Neuron (in vitro differentiated cells): ENCODE measurements around the gene ULBP1.
"Not testable (repeated sequence)": the region's sequence is repeated elsewhere in the genome, so short reads cannot be mapped to it uniquely, and the experiment has no call there.

Source experiments
- H2AFZ ChIP-seq: one replicate; pipeline ENCODE4 v1.6.1; 2013; ENCODE audit warnings: low read depth, mild to moderate bottlenecking, inconsistent platforms, low read length, moderate library complexity
- H3K27me3 ChIP-seq: one replicate; pipeline ENCODE4 v1.6.1; 2013; ENCODE audit warnings: low read length; ENCODE audit not compliant: insufficient read depth
- H3K36me3 ChIP-seq: one replicate; pipeline ENCODE4 v1.6.1; 2013; ENCODE audit warnings: low read length; ENCODE audit not compliant: insufficient read depth
- H3K4me1 ChIP-seq: one replicate; pipeline ENCODE4 v1.6.1; 2013; ENCODE audit warnings: low read length; ENCODE audit not compliant: insufficient read depth
- H3K4me3 ChIP-seq: 2 replicates; pipeline ENCODE4 v1.5.1; 2013; ENCODE audit warnings: mild to moderate bottlenecking, low read length, moderate library complexity
- H3K9me3 ChIP-seq: one replicate; pipeline ENCODE4 v1.6.1; 2013; ENCODE audit warnings: low read length

Gene ULBP1

DNA sequence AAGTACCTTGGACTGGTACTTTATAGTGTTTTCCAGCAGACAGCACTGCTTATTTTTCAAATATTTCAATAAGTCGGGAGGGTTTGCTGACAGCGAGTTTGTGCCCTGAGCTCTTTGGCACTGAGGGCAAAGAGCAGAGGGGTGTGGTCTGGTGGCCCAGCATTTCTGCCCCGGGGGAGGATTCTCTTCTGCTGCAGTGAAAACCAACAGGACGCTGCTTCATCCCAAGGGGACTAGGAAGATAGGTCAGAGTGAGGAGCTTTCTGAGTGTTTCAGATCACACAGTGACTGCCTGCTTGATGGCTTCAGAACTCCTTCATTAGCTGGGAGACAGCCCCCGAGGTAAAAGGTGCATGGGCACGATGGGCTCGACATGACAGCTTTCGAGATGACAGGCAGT is 13.3 kb upstream of the ULBP1 start:
- Histone ChIP-seq H2AFZ (no peak overlapping the region), H3K4me3 (no peak overlapping the region), H3K27me3 (peaks cover 62% of the 10 kb centered on the region), H3K36me3 (no peaks in the 10 kb centered on the region), H3K9me3 (peaks cover 5% of the 10 kb centered on the region), H3K4me1 (no peaks in the 10 kb centered on the region)

DNA sequence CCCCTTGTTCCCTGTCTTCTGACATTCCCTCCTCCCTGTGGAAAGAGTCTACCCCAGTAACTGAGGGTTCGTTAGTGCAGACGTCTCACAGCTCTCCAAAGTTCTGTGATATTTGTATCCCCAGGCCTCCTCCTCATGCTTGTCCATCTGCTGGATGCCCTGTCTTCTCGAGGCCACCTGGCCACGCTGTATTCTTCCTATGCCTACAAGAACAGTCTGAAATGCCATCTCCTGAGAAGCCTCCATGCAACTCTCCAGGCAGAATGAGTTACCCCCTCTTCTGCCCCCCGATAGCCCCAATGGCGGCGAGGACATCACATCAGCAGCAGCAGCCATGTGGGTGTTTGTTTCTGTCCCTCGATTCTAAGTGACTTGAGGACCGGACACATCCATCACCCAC is 12.6 kb upstream of the ULBP1 start:
- peaks cover 68% of the 10 kb centered on the region for H3K27me3 ChIP-seq
- H3K4me1 ChIP-seq = no peaks in the 10 kb centered on the region
- no peak overlapping the region for H3K4me3 ChIP-seq
- H2AFZ ChIP-seq = no peak overlapping the region
- peaks cover 5% of the 10 kb centered on the region for H3K9me3 ChIP-seq
- H3K36me3 ChIP-seq = no peaks in the 10 kb centered on the region

DNA sequence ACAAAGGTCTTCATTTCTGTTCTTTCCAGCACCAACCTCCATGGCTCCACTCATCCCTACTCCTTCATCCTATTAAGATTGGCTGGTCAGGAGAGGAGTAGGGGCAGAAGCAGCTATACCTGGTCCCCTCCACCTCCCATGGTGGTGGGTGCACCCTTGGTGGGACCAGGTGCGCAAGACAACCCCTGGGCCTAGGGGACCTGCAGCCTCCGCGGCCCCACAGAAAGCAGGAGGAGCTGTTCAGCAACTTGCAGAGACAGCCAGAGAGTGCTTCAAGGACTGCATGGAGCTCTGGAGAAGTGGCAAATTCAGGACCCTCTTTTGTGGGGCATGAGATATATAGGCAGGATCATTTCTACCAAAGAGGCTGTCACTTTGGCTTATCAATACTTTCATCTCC is 12.1 kb upstream of the ULBP1 start:
- Histone ChIP-seq H3K9me3 (peaks cover 3% of the 10 kb centered on the region), H3K4me1 (no peaks in the 10 kb centered on the region), H3K4me3 (no peak overlapping the region), H3K27me3 (peaks cover 67% of the 10 kb centered on the region), H2AFZ (no peak overlapping the region), H3K36me3 (no peaks in the 10 kb centered on the region)

DNA sequence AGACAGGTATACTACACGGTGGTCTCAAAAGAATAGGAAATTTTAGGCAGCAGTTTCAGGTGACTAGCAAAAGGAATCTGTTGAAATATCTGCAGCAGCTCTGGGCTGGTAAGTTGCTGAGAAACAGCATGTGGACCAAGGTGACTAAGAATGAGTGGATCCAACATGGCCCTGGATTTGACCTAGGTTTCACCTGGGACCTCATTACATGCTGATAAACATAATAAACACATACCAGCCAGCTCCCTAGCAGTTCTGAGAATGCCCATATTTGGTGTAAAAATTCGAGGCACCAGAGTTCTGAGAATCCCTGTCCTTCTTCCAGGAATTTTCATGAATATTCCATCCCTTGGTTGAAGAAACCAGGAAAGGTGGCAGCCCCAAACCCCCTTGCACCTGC is 10.4 kb upstream of the ULBP1 start:
- peaks cover 69% of the 10 kb centered on the region for H3K27me3 ChIP-seq
- not testable (repeated sequence) for H3K9me3 ChIP-seq, H3K4me3 ChIP-seq, H2AFZ ChIP-seq, H3K36me3 ChIP-seq, H3K4me1 ChIP-seq

DNA sequence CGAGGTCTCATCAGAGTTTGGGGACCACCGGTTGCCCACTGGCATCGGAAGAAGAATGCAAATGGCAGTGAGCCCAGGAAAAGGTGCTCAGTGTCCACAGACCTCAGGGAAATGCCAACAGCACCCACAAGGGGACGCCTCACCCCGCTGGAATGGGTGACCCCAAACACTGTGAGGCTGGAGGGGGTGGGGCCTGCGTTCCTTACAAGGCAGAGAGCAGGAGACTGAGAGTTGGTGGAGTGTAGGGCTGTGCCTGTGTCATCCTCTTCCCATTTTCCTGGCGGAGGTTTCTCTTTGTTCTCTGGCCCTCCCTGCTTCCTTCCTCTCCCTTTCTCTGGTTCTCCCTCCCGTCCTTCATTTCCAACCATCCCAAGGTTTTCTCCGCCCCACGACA is 9.8 kb upstream of the ULBP1 start:
- not testable (repeated sequence) for H3K9me3 ChIP-seq, H3K4me3 ChIP-seq, H2AFZ ChIP-seq, H3K36me3 ChIP-seq, H3K4me1 ChIP-seq
- H3K27me3 ChIP-seq = peaks cover 68% of the 10 kb centered on the region

DNA sequence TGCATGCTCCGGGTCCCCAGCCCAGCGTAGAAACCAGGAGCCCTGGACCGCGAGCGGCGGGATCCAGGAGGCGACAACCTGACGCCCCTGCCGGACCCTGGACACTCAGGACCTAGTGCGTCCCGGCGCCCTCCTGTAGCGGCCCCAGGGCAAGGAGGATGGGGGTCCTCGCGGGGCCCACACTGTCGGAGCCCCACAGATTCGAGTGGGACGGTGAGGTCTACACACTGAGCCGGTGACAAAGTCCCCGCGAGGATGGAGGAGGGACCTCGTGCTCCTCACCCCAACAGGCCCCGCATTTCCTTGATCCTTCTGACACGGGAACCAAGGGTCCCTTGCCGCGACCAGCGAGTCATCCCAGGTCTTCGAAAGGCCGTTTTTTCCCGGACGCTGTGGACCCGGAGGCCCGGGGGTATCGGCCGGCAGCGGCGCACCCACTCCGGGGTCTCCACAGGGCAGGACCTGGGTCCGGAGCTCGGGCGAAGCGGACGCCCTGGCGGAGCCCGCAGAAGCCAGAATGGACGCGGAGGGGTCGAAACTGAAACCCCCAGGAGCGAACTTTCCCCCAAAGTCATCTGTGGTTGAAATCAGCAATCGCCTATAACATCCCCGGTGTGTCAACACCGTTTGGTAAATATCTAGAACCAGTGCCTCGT is 9.3 kb upstream of the ULBP1 start:
- H3K4me3 ChIP-seq, H3K36me3 ChIP-seq, H2AFZ ChIP-seq, H3K4me1 ChIP-seq, H3K9me3 ChIP-seq: not testable (repeated sequence)
- peaks cover 71% of the 10 kb centered on the region for H3K27me3 ChIP-seq

DNA sequence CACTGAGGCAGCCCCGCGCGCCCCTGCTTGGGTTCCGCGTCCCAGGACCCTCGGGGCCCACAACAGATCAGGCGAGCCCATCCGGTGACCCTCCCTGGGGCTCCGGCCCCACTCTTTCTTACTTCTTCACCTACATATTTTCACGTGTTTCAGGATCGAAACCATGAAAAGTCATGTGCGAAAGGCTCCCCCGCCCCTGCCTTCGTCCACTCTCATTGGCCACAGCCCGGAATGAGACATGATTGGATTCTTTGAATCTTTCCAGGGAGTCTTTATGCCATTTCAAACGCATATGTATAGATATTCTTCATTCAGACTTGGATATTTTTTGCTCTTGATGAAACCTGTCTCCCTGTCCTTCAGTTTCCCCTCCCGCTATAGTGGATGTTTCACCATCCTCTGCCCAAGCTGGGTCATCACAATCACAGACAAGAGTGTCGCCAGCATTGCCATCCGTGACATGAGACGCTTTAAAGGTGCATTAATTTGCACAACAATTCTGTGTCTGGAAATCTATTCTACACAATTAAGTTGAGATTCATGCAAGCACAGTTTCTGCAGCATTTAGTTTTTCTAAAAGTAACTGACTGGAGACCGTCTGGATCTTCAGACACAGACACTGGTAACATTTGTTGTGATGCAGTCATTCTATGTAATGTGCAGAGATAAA is 8.6 kb upstream of the ULBP1 start:
- H2AFZ ChIP-seq, H3K36me3 ChIP-seq, H3K9me3 ChIP-seq, H3K4me1 ChIP-seq, H3K4me3 ChIP-seq: not testable (repeated sequence)
- H3K27me3 ChIP-seq = peaks cover 71% of the 10 kb centered on the region

DNA sequence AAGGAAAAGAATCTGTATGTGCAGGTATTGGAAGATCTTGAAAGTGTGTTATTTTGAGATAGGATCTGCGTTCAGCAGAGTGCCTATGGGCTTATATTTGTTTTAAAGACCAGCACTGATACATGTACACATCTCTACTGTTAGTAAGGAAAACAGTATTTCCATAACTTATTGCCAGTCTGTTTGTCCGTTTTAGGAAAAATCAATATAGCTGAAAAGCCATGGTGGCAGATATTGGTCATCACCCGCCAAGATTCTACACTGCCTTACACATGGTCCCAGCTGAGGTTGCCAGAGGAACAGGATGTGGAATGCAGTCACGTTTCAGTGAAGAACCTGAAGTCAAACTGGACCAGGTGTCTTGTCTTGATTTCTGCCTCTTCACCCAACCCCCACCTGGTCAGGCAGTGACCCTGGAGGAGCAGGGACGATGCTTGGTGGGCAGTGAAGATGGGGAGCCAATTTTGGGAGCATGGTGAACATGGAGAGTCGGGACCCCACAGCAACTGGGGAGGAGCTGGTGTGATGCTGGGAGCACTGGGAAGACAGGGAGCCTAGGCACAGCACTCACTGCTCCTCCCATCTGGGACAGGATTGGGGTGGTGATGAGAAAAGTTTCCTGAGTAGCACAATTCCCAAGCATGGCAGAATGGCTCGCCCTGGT is 8.0 kb upstream of the ULBP1 start:
- H3K9me3 ChIP-seq, H3K36me3 ChIP-seq, H2AFZ ChIP-seq, H3K4me1 ChIP-seq, H3K4me3 ChIP-seq: not testable (repeated sequence)
- peaks cover 71% of the 10 kb centered on the region for H3K27me3 ChIP-seq

DNA sequence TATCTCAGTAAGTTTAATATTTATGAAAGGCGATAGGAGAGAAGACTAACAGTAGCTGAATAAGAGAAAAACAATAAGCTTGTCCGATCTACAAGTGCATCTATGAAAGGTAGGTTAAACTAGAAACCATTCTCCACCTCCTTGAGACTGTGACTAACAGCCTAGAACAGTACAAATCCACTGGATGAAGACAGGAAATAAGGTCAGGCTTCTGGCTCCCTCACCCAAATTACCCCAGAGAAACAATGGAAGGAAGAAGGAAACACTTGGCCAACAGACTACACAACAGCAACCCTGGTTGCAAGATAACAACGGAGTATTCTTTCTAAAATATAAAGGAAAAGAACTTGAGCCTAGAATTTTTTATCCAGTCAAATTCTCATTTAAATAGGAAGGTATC is 5.6 kb upstream of the ULBP1 start:
- not testable (repeated sequence) for H2AFZ ChIP-seq, H3K4me1 ChIP-seq
- H3K27me3 ChIP-seq = peaks cover 69% of the 10 kb centered on the region

DNA sequence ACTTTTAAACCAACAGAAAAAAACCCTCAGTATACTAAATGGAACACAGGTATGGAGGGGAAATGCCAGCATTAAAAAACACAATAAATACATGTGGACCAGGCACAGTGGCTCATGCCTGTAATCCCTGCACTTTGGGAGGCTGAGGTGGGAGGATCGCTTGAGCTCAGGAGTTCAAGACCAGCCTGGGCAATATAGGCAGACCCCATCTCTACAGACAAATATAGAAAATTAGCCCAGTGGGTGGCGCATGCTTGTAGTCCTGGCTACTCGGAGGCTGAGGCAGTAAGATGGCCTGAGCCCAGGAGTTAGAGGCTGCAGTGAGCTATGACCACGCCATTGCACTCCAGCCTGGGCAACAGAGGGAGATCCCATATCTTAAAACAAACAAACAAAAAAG is 3.9 kb upstream of the ULBP1 start:
- not testable (repeated sequence) for H3K36me3 ChIP-seq, H3K4me3 ChIP-seq, H3K9me3 ChIP-seq, H2AFZ ChIP-seq
- Histone ChIP-seq H3K4me1 (peaks cover 12% of the 10 kb centered on the region), H3K27me3 (peaks cover 79% of the 10 kb centered on the region)

More for the DNA sequence above, 5.6 kb upstream of the ULBP1 start:
- not testable (repeated sequence) for H3K9me3 ChIP-seq, H3K36me3 ChIP-seq, H3K4me3 ChIP-seq

DNA sequence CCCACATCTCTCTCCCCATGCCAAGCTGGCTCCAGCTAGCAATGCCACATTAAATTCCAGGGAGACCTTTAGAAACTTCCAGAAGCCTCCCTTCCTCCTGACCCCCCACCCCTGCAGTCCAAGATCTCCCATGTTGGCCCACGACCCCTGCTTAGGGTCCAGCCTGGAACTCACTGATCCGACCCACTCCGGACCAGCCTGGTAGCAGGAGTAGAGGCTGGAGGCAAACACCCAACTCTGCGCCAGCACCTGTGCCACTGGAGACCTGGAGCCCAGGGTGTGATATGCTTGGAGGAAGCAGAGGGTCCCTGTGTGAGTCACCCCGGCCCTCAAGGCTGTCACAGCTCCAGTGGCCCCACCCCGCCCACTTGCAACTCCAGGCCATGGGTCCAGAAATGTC is 3.3 kb upstream of the ULBP1 start:
- peaks cover 79% of the 10 kb centered on the region for H3K27me3 ChIP-seq
- peaks cover 17% of the 10 kb centered on the region for H3K4me1 ChIP-seq
- no peaks in the 10 kb centered on the region for H3K9me3 ChIP-seq
- H2AFZ ChIP-seq = no peak overlapping the region
- no peaks in the 10 kb centered on the region for H3K36me3 ChIP-seq
- no peak overlapping the region for H3K4me3 ChIP-seq

DNA sequence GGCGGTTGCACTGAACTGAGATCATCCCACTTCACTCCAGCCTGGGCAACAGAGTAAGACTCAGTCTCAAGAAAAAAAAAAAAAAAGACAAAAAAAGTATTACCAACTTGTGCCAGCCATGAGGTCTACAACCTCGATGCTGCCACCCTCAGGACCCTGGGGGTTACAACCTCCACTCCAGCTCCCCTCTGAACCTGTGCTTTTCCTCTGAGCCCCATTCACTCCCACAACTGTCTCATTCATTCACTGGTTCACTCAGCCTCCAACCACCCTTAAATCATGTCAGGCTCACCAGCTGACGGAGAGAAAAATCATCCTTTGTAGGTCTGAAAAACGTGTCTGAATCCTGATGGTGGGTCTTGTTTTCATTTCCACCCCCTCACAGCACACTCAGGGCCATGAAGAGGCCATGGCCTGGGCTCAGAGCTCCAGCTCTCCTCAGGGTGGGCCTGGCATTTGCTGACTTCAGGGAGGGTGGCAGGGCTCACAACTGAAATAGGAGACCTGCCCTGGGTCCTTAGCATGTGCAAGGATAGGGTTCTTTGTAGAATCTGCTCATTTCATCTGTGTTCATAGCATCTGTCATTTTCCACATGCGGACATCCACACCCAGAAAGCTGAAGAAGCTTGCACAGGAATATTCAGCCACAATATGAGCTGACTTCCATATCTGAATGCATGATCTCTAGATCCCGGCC is 1.9 kb upstream of the ULBP1 start:
- Histone ChIP-seq H3K27me3 (peaks cover 81% of the 10 kb centered on the region), H3K9me3 (no peaks in the 10 kb centered on the region), H2AFZ (no peak overlapping the region), H3K36me3 (no peaks in the 10 kb centered on the region), H3K4me1 (peaks cover 17% of the 10 kb centered on the region), H3K4me3 (no peak overlapping the region)

DNA sequence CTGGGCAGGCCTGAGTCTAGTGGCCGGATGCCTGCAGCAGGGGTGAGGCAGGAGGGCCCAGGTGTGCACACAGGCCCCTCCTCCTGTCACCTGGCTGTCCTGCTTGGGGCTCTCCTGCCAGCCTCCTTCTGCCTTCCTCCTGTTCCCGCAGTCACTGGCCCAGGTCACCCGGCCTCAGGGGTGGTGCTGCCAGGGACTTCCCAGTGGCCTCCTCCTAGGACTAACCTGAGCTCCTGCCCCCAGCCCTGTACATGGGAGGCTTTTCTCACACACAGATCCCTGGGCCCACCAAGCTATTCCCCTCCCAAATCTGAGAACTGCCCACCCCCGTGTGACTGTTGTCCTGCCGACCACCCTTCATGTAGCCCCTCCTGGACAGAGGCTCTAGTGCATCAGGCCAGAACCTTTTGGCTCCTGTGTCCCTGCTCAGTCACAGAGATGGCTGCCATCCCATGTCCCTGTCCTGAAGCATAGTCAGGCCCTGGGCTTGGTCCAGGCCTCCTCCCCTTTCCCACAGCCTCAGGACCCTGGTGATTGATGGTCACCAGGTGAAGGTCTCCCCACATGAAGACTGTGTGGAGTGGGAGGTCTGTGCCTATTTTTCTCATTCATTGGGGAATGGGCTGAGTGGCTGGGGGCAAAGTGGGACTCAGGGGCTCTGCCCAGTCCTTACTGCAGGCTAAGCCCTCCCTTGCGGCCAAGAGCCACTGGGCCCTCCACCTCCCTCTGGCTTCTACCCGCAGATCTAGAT is 1.1 kb upstream of the ULBP1 start:
- Histone ChIP-seq H3K36me3 (no peaks in the 10 kb centered on the region), H3K4me1 (peaks cover 17% of the 10 kb centered on the region), H3K4me3 (peak overlapping the region; percentile 51), H2AFZ (peak overlapping the region; percentile 66), H3K27me3 (peaks cover 82% of the 10 kb centered on the region), H3K9me3 (no peaks in the 10 kb centered on the region)
